Hepatocyte (in vitro differentiated cells): ENCODE measurements around the gene RGPD8.

ENCODE experiments used
- EZH2 ChIP-seq: fragments of 200-600 bp; sonication (generic); IDR thresholded peaks from 2 replicates; pipeline ENCODE4 v1.6.1; 2016; ENCODE audit warnings: antibody characterized with exemption, mild to moderate bottlenecking, borderline replicate concordance
- EZH2phosphoT487 ChIP-seq: fragments of 200-600 bp; sonication (generic); IDR thresholded peaks from one replicate; pipeline ENCODE4 v1.6.1; 2018; ENCODE audit warnings: antibody characterized with exemption, mild to moderate bottlenecking, low read depth, moderate library complexity; ENCODE audit not compliant: unreplicated experiment, severe bottlenecking
- TF ChIP-seq, protein P1 (sequence below): fragments of 200-600 bp; sonication (generic); IDR thresholded peaks from 2 replicates; pipeline ENCODE4 v1.5.1; 2016; ENCODE audit warnings: antibody characterized with exemption, mild to moderate bottlenecking; ENCODE audit not compliant: poor library complexity

DNA sequence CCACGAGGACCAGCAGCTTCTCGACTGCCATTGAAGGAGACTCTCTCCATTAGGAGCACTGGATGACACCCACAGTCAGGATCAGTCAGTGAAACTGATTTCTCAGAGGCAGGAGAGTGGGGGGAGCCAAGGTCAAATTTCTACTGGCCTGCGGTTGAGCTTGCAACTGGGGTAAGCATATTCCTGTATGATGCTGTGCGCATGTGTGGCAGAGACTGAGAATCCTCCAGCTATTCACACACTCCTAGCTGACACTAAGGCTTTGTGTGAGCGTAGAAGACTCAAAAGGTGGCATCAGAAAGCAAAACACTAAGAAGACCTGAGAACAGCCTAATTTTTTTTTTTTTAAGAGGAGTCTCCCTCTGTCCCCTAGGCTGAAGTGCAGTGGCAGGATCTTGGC is 28.7 kb upstream of the RGPD8 start:
- TF ChIP-seq, protein P1, sequence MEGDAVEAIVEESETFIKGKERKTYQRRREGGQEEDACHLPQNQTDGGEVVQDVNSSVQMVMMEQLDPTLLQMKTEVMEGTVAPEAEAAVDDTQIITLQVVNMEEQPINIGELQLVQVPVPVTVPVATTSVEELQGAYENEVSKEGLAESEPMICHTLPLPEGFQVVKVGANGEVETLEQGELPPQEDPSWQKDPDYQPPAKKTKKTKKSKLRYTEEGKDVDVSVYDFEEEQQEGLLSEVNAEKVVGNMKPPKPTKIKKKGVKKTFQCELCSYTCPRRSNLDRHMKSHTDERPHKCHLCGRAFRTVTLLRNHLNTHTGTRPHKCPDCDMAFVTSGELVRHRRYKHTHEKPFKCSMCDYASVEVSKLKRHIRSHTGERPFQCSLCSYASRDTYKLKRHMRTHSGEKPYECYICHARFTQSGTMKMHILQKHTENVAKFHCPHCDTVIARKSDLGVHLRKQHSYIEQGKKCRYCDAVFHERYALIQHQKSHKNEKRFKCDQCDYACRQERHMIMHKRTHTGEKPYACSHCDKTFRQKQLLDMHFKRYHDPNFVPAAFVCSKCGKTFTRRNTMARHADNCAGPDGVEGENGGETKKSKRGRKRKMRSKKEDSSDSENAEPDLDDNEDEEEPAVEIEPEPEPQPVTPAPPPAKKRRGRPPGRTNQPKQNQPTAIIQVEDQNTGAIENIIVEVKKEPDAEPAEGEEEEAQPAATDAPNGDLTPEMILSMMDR = no peak
- TF ChIP-seq EZH2 (no peak), EZH2phosphoT487 (no peak)
